Activated CD4-positive, alpha-beta T cell treated with anti-CD3 and anti-CD28 coated beads for 48 hours (primary cell): Measurements from ENCODE around the gene CPD.
"Not testable (repeated sequence)": the region's sequence is repeated elsewhere in the genome, so short reads cannot be mapped to it uniquely, and the experiment has no call there.

Source experiments
- DNase-seq: peaks from one replicate; pipeline ENCODE4 v3.0.0-alpha.2; 2020

The CPD gene

GRCh38 chr17:30389756-30390300, 11.1 kb downstream of the CPD start:
- no peak for DNase-seq

DNA sequence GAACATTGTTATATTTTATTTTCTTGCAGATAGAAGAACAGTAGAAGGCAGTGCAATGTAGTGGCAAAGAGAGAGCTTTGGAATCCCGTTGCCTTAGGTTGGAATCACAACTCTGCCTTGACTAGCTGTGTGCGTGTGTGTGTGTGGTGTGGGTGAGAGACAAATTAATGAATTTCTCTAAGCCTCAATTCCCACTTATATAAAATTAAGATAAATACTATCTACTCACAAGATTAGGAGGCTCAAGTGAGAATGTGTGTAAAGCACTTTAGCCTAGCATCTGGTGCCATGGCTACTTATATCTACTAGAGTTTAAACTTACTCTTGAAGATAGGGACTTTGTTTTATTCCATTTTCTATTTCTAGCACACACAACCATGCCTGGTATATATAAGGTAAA, 12.8 kb downstream of the CPD start:
- no peak for DNase-seq

GRCh38 chr17:30393491-30393890, 14.8 kb downstream of the CPD start:
- no peak for DNase-seq

- DNase-seq: no peak
Measured at GRCh38 chr17:30393911-30394867, 15.5 kb downstream of the CPD start.

- DNase-seq: no peak
Measured at GRCh38 chr17:30395398-30396022, 16.8 kb downstream of the CPD start.

DNA sequence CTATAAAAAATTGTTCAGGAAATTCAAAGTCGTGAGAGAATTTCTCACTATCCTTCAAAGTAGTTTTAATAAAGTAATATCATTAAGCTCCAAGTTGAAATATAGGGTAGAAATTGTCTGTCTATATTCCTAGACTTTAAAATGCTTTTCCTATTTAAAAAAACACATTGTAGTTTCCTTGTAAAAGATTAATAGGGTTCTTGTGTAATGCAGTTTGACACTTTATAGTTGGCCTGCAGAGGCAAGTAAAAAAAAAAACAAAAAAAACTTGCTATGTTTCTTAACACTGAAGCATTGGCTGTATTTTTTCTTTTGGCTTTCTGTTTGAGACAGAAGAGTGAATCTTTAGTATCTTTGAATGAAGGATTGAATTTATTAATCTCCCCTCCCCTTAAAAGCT, 17.4 kb downstream of the CPD start:
- no peak for DNase-seq

DNA sequence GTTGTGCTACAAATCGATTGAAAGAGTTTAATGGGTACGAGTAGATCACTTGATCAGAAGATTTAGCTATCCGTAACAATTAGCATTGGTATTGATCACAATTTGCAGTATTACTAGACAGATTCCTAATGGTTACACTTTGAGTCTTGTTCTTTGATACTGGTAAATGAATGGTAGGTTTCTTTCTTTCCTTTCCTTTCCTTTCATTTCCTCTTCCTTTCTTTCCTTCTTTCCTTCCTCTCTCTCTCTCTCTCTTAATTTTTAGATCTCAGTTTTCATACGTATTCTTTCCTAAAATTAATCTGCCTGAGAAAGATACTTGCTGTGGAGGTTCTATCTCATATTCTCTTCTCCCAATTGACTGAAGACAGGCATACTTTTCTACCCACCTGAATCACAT, 17.9 kb downstream of the CPD start:
- DNase-seq: no peak

- no peak for DNase-seq
Measured at GRCh38 chr17:30398328-30399041, 19.8 kb downstream of the CPD start.

DNA sequence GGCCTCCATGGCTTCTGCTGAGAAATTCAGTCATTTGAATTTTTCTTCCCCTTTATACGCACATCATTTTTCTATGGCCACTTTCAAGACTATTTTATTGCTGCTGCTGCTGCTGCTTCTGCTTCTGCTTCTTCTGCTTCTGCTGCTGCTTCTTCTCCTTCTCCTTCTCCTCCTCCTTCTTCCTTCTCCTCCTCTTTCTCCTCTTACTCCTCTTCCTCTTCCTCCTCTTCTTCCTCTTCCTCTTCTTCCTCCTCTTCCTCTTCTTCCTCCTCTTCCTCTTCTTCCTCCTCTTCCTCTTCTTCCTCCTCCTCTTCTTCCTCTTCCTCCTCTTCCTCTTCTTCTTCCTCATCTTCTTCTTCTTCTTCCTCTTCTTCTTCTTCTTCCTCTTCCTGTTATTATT, 22.4 kb downstream of the CPD start:
- DNase-seq: no peak

DNA sequence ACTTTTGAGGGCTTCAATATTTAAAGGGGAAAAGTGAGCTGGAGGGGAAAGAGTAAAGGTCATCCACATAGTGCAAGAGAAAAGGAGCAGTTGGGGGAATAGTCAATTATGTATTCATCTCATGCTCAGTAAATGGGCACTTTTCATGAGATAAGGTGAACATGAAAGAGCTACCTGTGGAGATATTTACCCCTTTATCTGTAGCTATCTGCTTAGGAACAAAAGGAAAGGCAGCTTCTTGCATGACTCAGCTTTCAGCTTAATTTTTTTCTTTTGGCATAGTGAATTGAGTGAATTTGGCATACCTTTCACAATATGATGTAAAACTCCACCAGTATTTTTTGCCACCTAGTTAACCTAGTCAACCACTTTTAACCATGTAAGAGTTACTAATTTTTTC, 26.4 kb downstream of the CPD start:
- DNase-seq: no peak

- not testable (repeated sequence) for DNase-seq
Measured at GRCh38 chr17:30410627-30411026, 31.9 kb downstream of the CPD start.

DNA sequence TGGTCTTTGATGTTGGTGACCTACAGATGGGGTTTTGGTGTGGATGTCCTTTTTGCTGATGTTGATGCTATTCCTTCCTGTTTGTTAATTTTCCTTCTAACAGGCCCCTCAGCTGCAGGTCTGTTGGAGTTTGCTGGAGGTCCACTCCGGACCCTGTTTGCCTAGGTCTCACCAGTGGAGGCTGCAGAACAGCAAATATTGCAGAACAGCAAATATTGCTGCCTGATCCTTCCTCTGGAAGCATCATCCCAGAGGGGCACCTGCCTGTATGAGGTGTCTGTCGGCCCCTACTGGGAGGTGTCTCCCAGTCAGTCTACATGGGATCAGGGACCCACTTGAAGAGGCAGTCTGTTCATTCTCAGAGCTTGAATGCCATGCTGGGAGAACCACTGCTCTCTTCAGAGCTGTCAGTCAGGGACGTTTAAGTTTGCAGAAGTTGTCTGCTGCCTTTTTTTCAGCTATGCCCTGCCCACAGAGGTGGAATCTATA, 33.3 kb downstream of the CPD start:
- DNase-seq: not testable (repeated sequence)

GRCh38 chr17:30413109-30413508, 34.4 kb downstream of the CPD start:
- DNase-seq: no peak

DNA sequence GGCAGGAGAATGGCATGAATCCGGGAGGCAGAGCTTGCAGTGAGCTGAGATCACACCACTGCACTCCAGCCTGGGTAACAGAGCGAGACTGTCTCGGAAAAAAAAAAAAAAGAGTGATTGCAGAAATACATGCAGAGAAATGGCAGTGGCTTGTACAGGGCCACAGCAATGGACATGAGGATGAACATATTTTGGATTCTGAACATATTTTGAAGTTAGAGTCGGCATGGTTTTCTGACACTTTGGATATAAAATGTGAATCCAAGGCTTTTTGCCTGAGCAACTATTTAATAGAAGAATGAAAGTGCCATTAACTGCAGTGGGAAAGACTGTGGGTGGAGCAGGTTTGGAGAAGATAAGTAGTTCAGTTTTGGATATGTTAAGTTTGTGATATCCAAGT, 35.8 kb downstream of the CPD start:
- no peak for DNase-seq

DNA sequence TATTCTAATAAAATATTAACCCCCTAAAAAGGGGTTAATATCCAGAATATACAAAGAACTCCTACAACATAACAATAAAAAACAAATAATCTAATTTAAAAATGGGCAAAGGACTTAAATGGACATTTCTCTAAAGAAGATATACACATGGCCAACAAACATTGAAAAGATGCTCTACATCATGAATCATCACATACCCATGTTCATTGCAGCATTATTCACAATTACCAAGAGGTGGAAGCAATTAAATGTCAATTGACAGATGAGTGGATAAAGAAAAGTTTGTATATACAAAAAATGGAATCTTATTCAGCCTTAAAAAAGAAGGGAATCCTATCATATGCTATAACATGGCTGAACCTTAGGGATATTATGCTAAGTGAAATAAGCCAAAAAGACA, 36.8 kb downstream of the CPD start:
- DNase-seq: no peak

GRCh38 chr17:30418070-30418469, 39.3 kb downstream of the CPD start:
- not testable (repeated sequence) for DNase-seq

- no peak for DNase-seq
Measured at GRCh38 chr17:30421592-30421991, 42.9 kb downstream of the CPD start.

DNA sequence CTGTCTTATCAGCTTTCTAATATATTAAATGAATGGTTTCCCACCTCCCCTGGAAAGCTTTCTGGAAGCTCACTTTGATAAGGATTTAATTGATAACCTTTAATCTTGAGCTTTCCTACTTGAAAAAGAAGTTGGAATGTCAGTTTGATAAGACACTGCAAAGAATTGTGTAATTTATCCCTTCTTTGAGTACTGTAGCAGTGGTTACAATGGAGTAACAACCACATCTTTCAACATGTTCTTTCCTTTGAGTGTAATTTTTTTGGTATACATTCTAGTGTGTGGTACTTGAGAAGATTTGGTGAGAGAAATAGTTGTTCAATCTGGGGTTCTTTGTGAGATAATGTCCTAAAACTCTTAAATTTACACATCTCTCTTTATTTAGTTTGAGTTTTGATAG, 43.4 kb downstream of the CPD start:
- DNase-seq: no peak

GRCh38 chr17:30424471-30424870, 45.7 kb downstream of the CPD start:
- no peak for DNase-seq

DNA sequence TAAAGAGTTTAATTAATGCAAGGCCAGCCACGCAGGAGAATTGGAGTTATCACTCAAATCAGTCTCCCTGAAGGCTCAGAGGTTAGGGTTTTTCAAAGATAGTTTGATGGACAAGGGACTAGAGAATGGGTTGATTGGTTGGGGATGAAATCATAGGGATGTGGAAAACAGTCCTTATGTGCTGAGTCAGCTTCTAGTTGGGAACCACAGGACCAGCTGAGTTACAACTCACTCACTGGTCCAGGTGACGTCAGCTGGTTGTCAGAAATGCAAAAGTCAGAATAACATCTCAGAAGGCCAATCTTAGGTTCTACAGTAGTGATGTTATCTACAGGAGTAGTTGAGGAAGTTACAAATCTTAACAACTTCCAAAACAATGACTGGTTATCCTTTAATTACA, 47.6 kb downstream of the CPD start:
- DNase-seq: no peak

GRCh38 chr17:30427611-30428010, 48.9 kb downstream of the CPD start:
- no peak for DNase-seq

DNA sequence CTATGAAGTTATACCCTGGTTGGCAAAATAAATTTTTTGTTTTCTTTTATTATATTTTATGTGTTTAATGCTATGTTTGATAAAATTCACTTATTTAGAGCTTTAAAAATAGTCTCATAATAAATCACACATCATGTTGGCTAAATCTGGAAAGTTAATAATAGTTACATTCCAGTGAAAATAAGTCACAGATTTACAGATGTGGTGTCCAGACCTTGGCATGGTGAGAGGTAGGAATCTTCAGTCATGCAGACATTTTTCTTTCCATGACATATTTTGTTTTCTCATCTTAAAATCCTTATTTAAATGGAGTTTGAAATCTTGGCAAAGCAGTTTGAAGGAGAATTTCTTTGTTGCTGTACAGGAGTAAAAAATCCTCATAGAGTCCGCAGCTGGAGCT, 50.4 kb downstream of the CPD start:
- no peak for DNase-seq

DNA sequence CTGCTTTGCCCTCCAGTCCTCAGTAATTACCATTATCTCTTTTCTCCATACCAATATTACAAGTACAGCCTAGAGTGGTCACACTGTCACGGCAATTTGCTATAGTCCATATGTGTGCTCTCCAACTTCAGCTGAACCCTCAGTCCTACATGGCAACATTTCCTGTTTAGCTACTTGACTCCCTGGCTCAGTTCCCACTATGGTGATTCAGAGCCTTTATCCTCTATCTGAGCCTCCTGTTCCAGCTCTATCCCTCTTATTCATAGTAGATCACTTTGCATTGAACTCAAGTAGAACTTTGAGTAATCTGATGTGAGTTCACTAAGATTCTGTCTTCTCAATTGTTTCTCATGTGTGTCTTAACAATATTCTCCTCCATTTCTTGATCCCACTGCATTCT, 54.8 kb downstream of the CPD start:
- DNase-seq: no peak
